Activated T-cell treated with anti-CD3 and anti-CD28 coated beads for 24 hours (primary cell): ENCODE data around the gene CCNI.

Experiments used
- DNase-seq: peaks from one replicate; pipeline ENCODE4 v3.0.0-alpha.2; 2020; ENCODE audit warnings: low read depth

Gene CCNI

DNA sequence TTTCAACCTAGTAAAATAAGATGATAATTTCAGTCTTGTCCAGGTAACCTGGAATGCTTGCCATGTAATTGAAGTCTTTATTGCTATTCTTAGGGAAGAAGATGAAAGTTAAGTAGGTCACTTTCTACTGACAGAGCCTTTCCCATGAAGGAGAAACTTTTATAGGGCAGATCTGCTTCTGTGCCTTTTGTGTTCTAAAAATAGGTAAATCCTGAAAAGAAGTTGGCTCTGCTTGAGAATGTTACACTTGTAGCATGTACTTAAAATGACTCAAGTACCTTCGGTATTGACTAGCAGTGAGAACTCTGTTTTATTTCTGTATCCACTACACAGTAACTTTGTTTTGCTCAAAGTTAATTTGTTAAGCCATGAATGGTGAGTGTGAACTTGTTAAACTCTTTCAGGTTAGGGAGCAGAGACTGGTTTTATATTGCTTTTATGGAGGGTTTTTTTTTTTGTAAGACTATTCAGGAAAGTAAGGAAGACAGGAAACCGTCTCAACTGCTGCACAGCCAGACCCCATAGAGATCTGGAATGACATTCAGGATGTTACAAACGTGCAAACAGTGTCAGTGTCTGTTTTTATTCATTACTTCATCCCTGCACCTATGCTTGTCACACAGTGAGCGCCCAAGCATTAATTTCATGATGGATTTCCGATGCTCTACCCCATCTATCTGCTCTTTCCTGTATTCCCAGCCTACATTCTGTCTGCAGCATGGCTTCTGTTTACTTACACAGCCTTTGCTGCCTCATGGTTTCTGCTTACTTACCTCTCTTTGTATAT lies 73.3 kb downstream of the CCNI start:
- no peak for DNase-seq

GRCh38 chr4:77001907-77002306 lies 73.9 kb downstream of the CCNI start:
- no peak for DNase-seq

GRCh38 chr4:76998251-76998901 lies 77.4 kb downstream of the CCNI start:
- no peak for DNase-seq

DNA sequence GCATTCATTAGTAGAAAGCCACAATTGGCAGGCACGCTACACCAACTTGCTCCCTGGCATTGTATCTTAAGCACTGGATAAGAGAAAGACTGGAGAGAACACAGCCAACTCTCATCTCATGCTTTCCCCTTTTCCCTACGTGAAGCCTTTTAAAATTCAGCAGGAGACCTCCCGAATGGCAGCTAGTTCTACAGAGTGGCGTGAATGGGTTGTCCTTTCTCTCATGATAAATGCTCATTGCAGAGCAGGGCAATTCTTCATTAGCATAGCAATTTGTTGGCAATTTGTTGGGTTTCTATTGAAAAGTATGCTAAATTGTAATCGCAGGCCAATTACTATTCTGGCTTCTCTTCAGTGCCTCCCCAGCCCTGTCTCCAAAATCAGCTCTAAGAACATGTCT lies 78.3 kb downstream of the CCNI start:
- DNase-seq: no peak
